Esophagus squamous epithelium (tissue), 4 donors: ENCODE results near the gene FLCN.

ENCODE experiments used
- CTCF ChIP-seq, 6 experiments: fragments of 450-650 bp in 4 of 6; fragments of 200-600 bp in 2 of 6; sonication (generic) in 2 of 6; IDR thresholded peaks; one replicate each; pipeline ENCODE4 v1.5.1; 2016 to 2019; ENCODE audit warnings: antibody characterized with exemption in 6 of 6, mild to moderate bottlenecking in 4 of 6, moderate library complexity in 4 of 6
- POLR2A ChIP-seq, 4 donors: fragments of 450-650 bp; IDR thresholded peaks; one replicate each; pipeline ENCODE4 v1.6.1; 2017; ENCODE audit warnings: antibody characterized with exemption in 4 of 4, mild to moderate bottlenecking in 4 of 4, moderate library complexity in 3 of 4

DNA sequence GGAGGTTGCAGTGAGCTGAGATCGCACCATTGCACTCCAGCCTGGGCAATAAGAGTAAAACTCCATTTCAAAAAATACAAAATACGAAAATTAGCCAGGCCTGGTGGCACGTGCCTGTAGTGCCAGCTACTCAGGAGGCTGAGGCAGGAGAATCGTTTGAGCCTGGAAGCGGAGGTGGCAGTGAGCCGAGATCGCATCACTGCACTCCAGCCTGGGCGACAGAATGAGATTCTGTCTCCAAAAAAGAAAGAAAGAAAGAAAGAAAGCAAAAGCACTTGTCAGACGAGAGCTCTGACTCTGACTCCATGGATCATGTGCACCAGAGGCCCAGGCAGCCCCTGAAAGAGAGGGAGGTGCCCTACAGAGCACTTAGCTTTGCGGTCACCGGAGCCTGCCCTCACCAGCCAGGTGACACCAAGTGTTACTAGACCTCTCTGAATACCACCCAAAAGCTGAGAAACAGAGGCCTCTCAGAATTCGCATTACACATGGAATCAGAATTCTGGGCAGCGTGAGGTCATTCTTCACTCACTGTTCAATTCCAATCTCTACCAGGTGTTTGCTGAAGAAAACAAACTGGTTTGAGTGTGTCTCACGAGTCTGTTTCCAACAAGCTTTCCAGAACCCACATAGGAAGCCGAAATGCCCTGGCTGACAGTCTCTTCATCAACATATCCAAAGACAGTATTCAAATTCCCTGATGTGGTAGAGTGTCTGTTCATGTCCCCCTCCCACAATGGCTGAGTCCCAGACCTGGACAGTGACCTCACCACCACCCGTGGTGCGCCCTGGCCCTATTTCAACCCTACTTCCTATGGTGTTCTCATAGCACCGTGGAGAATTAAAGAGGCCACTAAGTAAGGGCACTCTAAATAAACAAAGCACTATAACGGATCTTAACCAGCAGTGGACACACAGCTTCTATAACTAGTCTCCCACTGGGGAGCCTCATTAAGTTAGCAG is 1.5 kb downstream of the FLCN start:
- TF ChIP-seq CTCF (IDR thresholded peaks at IDR 0.05) (no peak), POLR2A (IDR thresholded peaks at IDR 0.05) (no peak)
